Fibroblast of lung (primary cell): ENCODE results near the gene ACTR3.

ENCODE experiments used
- EZH2 ChIP-seq: IDR thresholded peaks from 2 replicates; pipeline ENCODE4 v1.5.1; 2012; ENCODE audit warnings: low read length, control low read depth, mild to moderate bottlenecking; ENCODE audit errors: missing control alignments
- TF ChIP-seq, protein P1 (sequence below), 2 donors: IDR thresholded peaks in 1 of 2; conservative IDR thresholded peaks in 1 of 2; 1 replicate in 1 of 2; 2 replicates in 1 of 2; pipeline ENCODE4 v1.5.1; 2011 to 2012; ENCODE audit warnings: low read length in 2 of 2, control low read depth in 1 of 2, inconsistent platforms in 1 of 2, low read depth in 1 of 2, mild to moderate bottlenecking in 1 of 2

DNA sequence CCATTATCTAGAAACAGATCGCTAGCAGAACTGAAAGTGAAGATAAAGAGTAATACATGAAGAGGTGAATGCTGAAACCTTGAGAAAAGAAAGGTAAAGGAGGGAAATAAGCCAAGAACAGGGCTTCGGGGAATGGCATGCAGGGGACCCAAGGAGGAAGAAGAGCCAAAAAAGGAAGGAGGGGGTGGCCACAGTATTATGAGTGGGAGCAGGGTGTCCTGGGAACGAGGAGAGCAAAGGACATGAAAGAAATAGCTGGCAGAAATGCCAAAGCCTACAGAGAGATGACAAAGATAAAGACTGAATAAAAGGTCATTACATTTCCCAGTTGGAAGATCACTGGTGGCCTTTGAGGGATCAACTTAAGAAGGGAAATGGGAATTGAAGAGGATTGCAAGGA lies 82.9 kb downstream of the ACTR3 start:
- TF ChIP-seq, protein P1, sequence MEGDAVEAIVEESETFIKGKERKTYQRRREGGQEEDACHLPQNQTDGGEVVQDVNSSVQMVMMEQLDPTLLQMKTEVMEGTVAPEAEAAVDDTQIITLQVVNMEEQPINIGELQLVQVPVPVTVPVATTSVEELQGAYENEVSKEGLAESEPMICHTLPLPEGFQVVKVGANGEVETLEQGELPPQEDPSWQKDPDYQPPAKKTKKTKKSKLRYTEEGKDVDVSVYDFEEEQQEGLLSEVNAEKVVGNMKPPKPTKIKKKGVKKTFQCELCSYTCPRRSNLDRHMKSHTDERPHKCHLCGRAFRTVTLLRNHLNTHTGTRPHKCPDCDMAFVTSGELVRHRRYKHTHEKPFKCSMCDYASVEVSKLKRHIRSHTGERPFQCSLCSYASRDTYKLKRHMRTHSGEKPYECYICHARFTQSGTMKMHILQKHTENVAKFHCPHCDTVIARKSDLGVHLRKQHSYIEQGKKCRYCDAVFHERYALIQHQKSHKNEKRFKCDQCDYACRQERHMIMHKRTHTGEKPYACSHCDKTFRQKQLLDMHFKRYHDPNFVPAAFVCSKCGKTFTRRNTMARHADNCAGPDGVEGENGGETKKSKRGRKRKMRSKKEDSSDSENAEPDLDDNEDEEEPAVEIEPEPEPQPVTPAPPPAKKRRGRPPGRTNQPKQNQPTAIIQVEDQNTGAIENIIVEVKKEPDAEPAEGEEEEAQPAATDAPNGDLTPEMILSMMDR (conservative IDR thresholded peaks at IDR 0.05 in 1 of 2, IDR thresholded peaks at IDR 0.05 in 1 of 2; ENCODE audit: low read depth in 1 of 2, low read length in 2 of 2): no peak
- TF ChIP-seq EZH2: no peak
